Stimulated activated CD8-positive, alpha-beta memory T cell treated with anti-CD3 and anti-CD28 coated beads, Interleukin-4, amount 100 ng/mL, for 24 hours (primary cell): ENCODE data around the gene CTCF.
A peak's percentile ranks its signal among the peaks of the same experiment; 100 is the strongest.

Experiments
- DNase-seq: peaks from one replicate; pipeline ENCODE4 v3.0.0-alpha.2; 2020; ENCODE audit warnings: low read depth

Gene CTCF

GRCh38 chr16:67549240-67549639 lies 13.1 kb upstream of the CTCF start:
- DNase-seq: no peak

GRCh38 chr16:67549936-67550335 lies 12.4 kb upstream of the CTCF start:
- DNase-seq: no peak

GRCh38 chr16:67551091-67551490 lies 11.2 kb upstream of the CTCF start:
- no peak for DNase-seq

GRCh38 chr16:67551972-67552371 lies 10.4 kb upstream of the CTCF start:
- DNase-seq: no peak

- DNase-seq: no peak
These were observed 9.8 kb upstream of the CTCF start for GRCh38 chr16:67552476-67552875.

- DNase-seq: no peak
These were observed 6.5 kb upstream of the CTCF start for GRCh38 chr16:67555795-67556212.

- DNase-seq: no peak
These were observed 3.5 kb upstream of the CTCF start for GRCh38 chr16:67558859-67559258.

GRCh38 chr16:67560827-67561342 lies 1.4 kb upstream of the CTCF start:
- no peak for DNase-seq

GRCh38 chr16:67561501-67561823 lies 864 bp upstream of the CTCF start:
- DNase-seq: no peak

GRCh38 chr16:67561824-67562525 lies 351 bp upstream of the CTCF start:
- peak; percentile 96 for DNase-seq

GRCh38 chr16:67562918-67563707 lies 787 bp downstream of the CTCF start:
- peak; percentile 38 for DNase-seq

GRCh38 chr16:67563708-67564468 lies 1.6 kb downstream of the CTCF start:
- DNase-seq: no peak

GRCh38 chr16:67565470-67566100 lies 3.3 kb downstream of the CTCF start:
- DNase-seq: no peak

GRCh38 chr16:67571464-67571863 lies 9.1 kb downstream of the CTCF start:
- no peak for DNase-seq

- DNase-seq: no peak
These were observed 9.7 kb downstream of the CTCF start for GRCh38 chr16:67571981-67572431.

- DNase-seq: no peak
These were observed 17.4 kb downstream of the CTCF start for GRCh38 chr16:67579686-67580085.

- no peak for DNase-seq
These were observed 17.9 kb downstream of the CTCF start for GRCh38 chr16:67580202-67580601.

- no peak for DNase-seq
These were observed 31.0 kb downstream of the CTCF start for GRCh38 chr16:67593288-67593687.

- no peak for DNase-seq
These were observed 31.4 kb downstream of the CTCF start for GRCh38 chr16:67593701-67594100.

- no peak for DNase-seq
These were observed 32.1 kb downstream of the CTCF start for GRCh38 chr16:67594256-67594915.

GRCh38 chr16:67594956-67595355 lies 32.6 kb downstream of the CTCF start:
- DNase-seq: no peak

GRCh38 chr16:67598527-67598926 lies 36.2 kb downstream of the CTCF start:
- no peak for DNase-seq
